ENCODE data around the gene ITPR1.

GRCh38 chr3:4666071-4666470, 172.9 kb downstream of the ITPR1 start:
- TF ChIP-seq MAZ (IDR thresholded peaks at IDR 0.05; ENCODE audit: borderline replicate concordance, low read depth, low read length) (no peak), CTCF (conservative IDR thresholded peaks at IDR 0.05; ENCODE audit: low read depth, low read length) (no peak), RAD21 (IDR thresholded peaks at IDR 0.05; ENCODE audit: low read length) (no peak), MXI1 (IDR thresholded peaks at IDR 0.05; ENCODE audit: borderline replicate concordance, low read depth, low read length) (no peak), USF2 (IDR thresholded peaks at IDR 0.05; ENCODE audit: low read depth, low read length) (no peak), SMC3 (IDR thresholded peaks at IDR 0.05; ENCODE audit: low read depth, low read length) (no peak), FOS (IDR thresholded peaks at IDR 0.05; ENCODE audit: low read depth, low read length) (no peak)
